Lung (tissue), 12 donors: ENCODE data around the gene ACTN1. TPM values are rescaled to one million over a fixed set of nuclear protein-coding genes. Genes with fewer than 3 reads are reported as not detected.

ENCODE experiments used
- ATAC-seq: fragments of 200-7000 bp; cut with Tn5 transposase; one replicate; pipeline ENCODE4 v1.9.1; 2020; ENCODE audit warnings: moderate number of reproducible peaks; ENCODE audit not compliant: insufficient read depth, low FRiP score
- DNase-seq, 3 donors: peaks; one replicate each; pipeline ENCODE4 v3.0.0-alpha.2; 2013 to 2017
- H3K27ac ChIP-seq, 2 donors: one replicate each; pipeline ENCODE4 v1.5.1; 2013; ENCODE audit warnings: mild to moderate bottlenecking in 2 of 2, moderate library complexity in 2 of 2, control low read depth in 1 of 2, inconsistent platforms in 1 of 2, low read depth in 1 of 2, low read length in 1 of 2
- H3K27me3 ChIP-seq, 3 donors: one replicate each; pipeline ENCODE4 v1.5.1; 2013; ENCODE audit warnings: low read length in 2 of 3; ENCODE audit not compliant: control insufficient read depth in 3 of 3, insufficient read depth in 3 of 3
- H3K36me3 ChIP-seq, 4 donors: one replicate each; pipeline ENCODE4 v1.5.1; 2013; ENCODE audit warnings: low read length in 4 of 4, mild to moderate bottlenecking in 1 of 4, moderate library complexity in 1 of 4; ENCODE audit not compliant: control insufficient read depth in 4 of 4, insufficient read depth in 4 of 4
- H3K4me1 ChIP-seq, 5 donors: one replicate each; pipeline ENCODE4 v1.5.1; 2013; ENCODE audit warnings: low read length in 5 of 5, mild to moderate bottlenecking in 2 of 5, moderate library complexity in 1 of 5; ENCODE audit not compliant: control insufficient read depth in 5 of 5, insufficient read depth in 5 of 5
- H3K4me3 ChIP-seq: one replicate; pipeline ENCODE4 v1.5.1; 2013; ENCODE audit warnings: mild to moderate bottlenecking, control low read depth, moderate library complexity
- H3K9ac ChIP-seq, 2 donors: one replicate each; pipeline ENCODE4 v1.5.1; 2013; ENCODE audit warnings: low read length in 2 of 2, control low read depth in 1 of 2; ENCODE audit not compliant: insufficient read depth in 1 of 2
- H3K9me3 ChIP-seq, 4 donors: one replicate each; pipeline ENCODE4 v1.5.1; 2013; ENCODE audit warnings: low read length in 3 of 4, mild to moderate bottlenecking in 1 of 4, moderate library complexity in 1 of 4; ENCODE audit not compliant: control insufficient read depth in 4 of 4, insufficient read depth in 3 of 4
- WGBS, 2 donors: extraction: QIAGEN DNeasy Blood & Tissue Kit; methylation state at CpG; one replicate each; pipeline ENCODE4 v1.1.7; 2013; 5-methylcytosine and 5-hydroxymethylcytosine counted together
- polyA plus RNA-seq, 2 donors: library from polyadenylated mRNA; stranded (reverse); fragments of 200-250 nt; gene quantifications; one replicate each; pipeline ENCODE4 v1.2.1, GENCODE V29; 2013
- total RNA-seq, 2 donors: library from RNA; depleted of rRNA in 1 of 2; stranded (reverse); fragments of >200 nt in 1 of 2; gene quantifications; one replicate each; pipeline ENCODE4 v1.2.1, GENCODE V29; 2014 to 2021
- TF ChIP-seq, protein P1 (sequence below): IDR thresholded peaks from 2 replicates; pipeline ENCODE4 v1.5.1; 2012; ENCODE audit warnings: mild to moderate bottlenecking; ENCODE audit errors: control extremely low read depth, extremely low read depth
- donor health status: control.
- donor health status: control.
- donor health status: Bipolar disorder and iron deficiency.
- donor health status: healthy.
- donor health status: DM: yes; HTN: yes; CAD: no.

The ACTN1 gene
- total and polyA plus RNA-seq, 4 donors: 40.9 to 168 (median 117) TPM

DNA sequence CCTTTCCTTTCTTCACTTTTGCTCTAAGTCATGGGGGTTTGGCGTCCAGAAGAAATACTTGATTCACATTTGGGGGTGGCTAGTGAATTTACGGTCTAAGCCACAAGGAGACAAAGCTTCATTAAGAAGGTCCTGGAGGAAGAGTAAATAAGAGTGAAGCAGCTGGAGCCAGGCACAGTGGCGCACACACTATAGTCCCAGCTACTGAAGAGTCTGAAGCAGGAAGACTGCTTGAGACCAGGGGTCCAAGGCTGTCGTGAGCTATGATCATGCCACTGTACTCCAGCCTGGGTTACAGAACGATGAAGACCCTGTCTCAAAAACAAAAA, 23.3 kb downstream of the ACTN1 start:
- H3K4me3 ChIP-seq: no peak overlapping the region
- no peaks in the 10 kb centered on the region for H3K27me3 ChIP-seq
- TF ChIP-seq, protein P1, sequence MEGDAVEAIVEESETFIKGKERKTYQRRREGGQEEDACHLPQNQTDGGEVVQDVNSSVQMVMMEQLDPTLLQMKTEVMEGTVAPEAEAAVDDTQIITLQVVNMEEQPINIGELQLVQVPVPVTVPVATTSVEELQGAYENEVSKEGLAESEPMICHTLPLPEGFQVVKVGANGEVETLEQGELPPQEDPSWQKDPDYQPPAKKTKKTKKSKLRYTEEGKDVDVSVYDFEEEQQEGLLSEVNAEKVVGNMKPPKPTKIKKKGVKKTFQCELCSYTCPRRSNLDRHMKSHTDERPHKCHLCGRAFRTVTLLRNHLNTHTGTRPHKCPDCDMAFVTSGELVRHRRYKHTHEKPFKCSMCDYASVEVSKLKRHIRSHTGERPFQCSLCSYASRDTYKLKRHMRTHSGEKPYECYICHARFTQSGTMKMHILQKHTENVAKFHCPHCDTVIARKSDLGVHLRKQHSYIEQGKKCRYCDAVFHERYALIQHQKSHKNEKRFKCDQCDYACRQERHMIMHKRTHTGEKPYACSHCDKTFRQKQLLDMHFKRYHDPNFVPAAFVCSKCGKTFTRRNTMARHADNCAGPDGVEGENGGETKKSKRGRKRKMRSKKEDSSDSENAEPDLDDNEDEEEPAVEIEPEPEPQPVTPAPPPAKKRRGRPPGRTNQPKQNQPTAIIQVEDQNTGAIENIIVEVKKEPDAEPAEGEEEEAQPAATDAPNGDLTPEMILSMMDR: no peak
- peaks cover 0 to 6% (median 0%) of the 10 kb centered on the region in 4 donors for H3K36me3 ChIP-seq
- 61 to 69% methylated on average over 5 of the region's 5 CpGs for WGBS, 2 donors
- ATAC-seq (no peak), DNase-seq (no peak)
- no peak overlapping the region for H3K9ac ChIP-seq
- H3K27ac ChIP-seq: no peak overlapping the region
- H3K9me3 ChIP-seq: no peaks in the 10 kb centered on the region
- H3K4me1 ChIP-seq: peaks cover 38 to 73% (median 46%) of the 10 kb centered on the region in 5 donors

DNA sequence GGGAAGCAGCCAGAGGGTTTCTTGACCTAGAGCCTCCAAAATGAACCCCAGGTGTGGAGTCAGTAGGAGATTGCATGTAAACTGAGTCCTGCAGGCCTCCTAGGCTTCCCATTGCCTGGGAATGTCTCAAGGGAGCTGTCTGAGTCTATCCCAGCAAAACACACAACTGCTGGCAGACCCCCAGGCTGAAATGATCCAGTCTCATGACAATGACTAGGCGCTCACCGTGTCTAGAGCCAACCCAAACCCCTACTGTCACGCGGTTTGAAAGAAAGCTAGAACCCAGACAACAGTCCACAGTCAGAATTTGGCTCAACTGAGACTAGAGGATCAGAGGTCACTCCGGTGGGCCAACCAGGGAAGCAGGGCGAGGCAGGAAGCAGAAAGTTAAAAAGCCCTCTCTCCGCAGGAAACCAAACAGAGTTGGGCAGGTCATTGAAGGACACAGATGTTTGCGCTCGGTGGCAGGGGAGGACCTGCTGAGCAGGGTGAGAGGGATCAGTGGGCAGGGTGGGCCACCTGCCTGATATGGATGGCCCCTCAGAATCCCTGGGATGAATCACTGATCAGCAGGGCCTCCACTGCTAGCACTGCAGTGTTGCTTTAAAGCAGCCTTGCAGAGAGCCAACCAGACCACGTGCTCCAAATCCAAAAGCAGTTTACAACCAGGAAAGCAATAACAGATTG, 23.8 kb downstream of the ACTN1 start:
- ATAC-seq: no peak
- peak overlapping the region in 1 of 2 donors; percentile 23 for H3K27ac ChIP-seq

DNA sequence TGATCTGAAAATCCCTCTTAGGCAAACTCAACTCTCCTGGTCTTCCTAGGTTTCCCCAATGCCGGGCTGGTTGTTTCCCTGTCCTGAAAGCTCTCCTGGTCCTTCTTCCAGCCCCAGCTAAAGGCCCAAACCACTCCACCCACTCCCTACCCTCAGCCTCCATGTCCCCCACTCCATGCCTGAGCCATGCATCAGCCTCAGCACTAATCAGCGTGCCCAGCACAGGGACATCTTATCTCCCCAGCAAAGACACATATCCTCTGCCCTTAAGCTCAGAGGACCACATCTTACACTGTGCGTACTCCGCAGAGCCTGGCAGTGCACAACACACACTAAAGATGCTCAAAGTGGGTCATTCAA, 25.9 kb downstream of the ACTN1 start:
- H3K9me3 ChIP-seq: no peaks in the 10 kb centered on the region
- DNase-seq (no peak), ATAC-seq (no peak)
- H3K36me3 ChIP-seq: peaks cover 0 to 2% (median 0%) of the 10 kb centered on the region in 4 donors
- peak overlapping the region in 1 of 2 donors; percentile 14 for H3K9ac ChIP-seq
- H3K27ac ChIP-seq: peak overlapping the region; percentile 64 to 75
- 74 to 85% methylated on average over 4 of the region's 4 CpGs for WGBS, 2 donors
- H3K4me3 ChIP-seq: no peak overlapping the region
- no peaks in the 10 kb centered on the region for H3K27me3 ChIP-seq
- TF ChIP-seq, protein P1: no peak
- H3K4me1 ChIP-seq: peaks cover 30 to 78% (median 53%) of the 10 kb centered on the region in 5 donors

More for the DNA sequence above, 23.8 kb downstream of the ACTN1 start:
- Histone ChIP-seq H3K36me3 (peaks cover 0 to 6% (median 0%) of the 10 kb centered on the region in 4 donors), H3K9me3 (no peaks in the 10 kb centered on the region), H3K9ac (no peak overlapping the region), H3K4me1 (peaks cover 36 to 74% (median 48%) of the 10 kb centered on the region in 5 donors), H3K27me3 (no peaks in the 10 kb centered on the region), H3K4me3 (no peak overlapping the region)
- DNase-seq: peak in 2 of 3 donors; percentile 31 to 62
- WGBS, 2 donors: 63 to 68% methylated on average over 10 of the region's 10 CpGs
- TF ChIP-seq, protein P1: no peak
